ENCODE data around the gene IL4I1. TPM values are rescaled to one million over a fixed set of nuclear protein-coding genes. Genes with fewer than 3 reads are reported as not detected.

Gene IL4I1
- total and polyA plus RNA-seq, 2 experiments from 2014 or later, result not detected

- Histone ChIP-seq H3K4me3 (no peak overlapping the region), H3K27me3 (no peaks in the 10 kb centered on the region), H3K36me3 (peaks cover 37% of the 10 kb centered on the region), H3K27ac (no peak overlapping the region), H3K9me3 (ENCODE audit: low read depth) (no peaks in the 10 kb centered on the region), H3K4me1 (ENCODE audit: low read depth) (no peaks in the 10 kb centered on the region)
- TF ChIP-seq, protein P1, sequence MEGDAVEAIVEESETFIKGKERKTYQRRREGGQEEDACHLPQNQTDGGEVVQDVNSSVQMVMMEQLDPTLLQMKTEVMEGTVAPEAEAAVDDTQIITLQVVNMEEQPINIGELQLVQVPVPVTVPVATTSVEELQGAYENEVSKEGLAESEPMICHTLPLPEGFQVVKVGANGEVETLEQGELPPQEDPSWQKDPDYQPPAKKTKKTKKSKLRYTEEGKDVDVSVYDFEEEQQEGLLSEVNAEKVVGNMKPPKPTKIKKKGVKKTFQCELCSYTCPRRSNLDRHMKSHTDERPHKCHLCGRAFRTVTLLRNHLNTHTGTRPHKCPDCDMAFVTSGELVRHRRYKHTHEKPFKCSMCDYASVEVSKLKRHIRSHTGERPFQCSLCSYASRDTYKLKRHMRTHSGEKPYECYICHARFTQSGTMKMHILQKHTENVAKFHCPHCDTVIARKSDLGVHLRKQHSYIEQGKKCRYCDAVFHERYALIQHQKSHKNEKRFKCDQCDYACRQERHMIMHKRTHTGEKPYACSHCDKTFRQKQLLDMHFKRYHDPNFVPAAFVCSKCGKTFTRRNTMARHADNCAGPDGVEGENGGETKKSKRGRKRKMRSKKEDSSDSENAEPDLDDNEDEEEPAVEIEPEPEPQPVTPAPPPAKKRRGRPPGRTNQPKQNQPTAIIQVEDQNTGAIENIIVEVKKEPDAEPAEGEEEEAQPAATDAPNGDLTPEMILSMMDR (IDR thresholded peaks at IDR 0.05; ENCODE audit: low read depth, low read length), result no peak
- no peak for DNase-seq (ENCODE audit: low read depth in 1 of 2, low spot score in 1 of 2)
Observed at GRCh38 chr19:49884109-49884508, 12.6 kb downstream of the IL4I1 start.

- DNase-seq (ENCODE audit: low read depth in 1 of 2, low spot score in 1 of 2), result no peak
- H3K9me3 ChIP-seq (ENCODE audit: low read depth), result no peaks in the 10 kb centered on the region
- no peaks in the 10 kb centered on the region for H3K4me1 ChIP-seq (ENCODE audit: low read depth)
- TF ChIP-seq, protein P1 (IDR thresholded peaks at IDR 0.05; ENCODE audit: low read depth, low read length), result no peak
- H3K36me3 ChIP-seq, result peaks cover 37% of the 10 kb centered on the region
- no peaks in the 10 kb centered on the region for H3K27me3 ChIP-seq
- H3K4me3 ChIP-seq, result no peak overlapping the region
- H3K27ac ChIP-seq, result no peak overlapping the region
Observed at GRCh38 chr19:49883094-49883493, 13.6 kb downstream of the IL4I1 start.

DNA sequence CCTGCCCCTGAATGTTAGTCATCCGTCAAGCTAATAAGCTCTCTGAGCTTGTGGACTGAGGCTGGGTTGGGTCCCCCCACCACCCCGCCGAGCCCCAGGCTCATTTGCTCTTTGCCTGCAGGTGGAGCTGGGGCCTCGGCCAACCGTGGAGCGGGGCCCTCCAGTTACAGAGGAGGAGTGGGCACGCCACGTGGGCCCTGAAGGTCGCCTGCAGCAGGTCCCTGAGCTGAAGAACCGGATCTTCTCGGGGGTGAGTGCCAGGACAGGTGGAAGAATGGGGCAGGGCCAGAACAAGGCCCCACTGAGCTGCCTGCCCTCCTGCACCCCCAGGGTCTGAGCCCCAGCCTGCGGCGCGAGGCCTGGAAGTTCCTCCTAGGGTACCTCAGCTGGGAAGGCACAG, 14.0 kb downstream of the IL4I1 start:
- Histone ChIP-seq H3K27ac (no peak overlapping the region), H3K9me3 (ENCODE audit: low read depth) (no peaks in the 10 kb centered on the region), H3K27me3 (no peaks in the 10 kb centered on the region), H3K4me3 (no peak overlapping the region), H3K36me3 (peaks cover 37% of the 10 kb centered on the region), H3K4me1 (ENCODE audit: low read depth) (no peaks in the 10 kb centered on the region)
- DNase-seq (ENCODE audit: low read depth in 1 of 2, low spot score in 1 of 2), result no peak
- TF ChIP-seq, protein P1 (IDR thresholded peaks at IDR 0.05; ENCODE audit: low read depth, low read length), result no peak

DNA sequence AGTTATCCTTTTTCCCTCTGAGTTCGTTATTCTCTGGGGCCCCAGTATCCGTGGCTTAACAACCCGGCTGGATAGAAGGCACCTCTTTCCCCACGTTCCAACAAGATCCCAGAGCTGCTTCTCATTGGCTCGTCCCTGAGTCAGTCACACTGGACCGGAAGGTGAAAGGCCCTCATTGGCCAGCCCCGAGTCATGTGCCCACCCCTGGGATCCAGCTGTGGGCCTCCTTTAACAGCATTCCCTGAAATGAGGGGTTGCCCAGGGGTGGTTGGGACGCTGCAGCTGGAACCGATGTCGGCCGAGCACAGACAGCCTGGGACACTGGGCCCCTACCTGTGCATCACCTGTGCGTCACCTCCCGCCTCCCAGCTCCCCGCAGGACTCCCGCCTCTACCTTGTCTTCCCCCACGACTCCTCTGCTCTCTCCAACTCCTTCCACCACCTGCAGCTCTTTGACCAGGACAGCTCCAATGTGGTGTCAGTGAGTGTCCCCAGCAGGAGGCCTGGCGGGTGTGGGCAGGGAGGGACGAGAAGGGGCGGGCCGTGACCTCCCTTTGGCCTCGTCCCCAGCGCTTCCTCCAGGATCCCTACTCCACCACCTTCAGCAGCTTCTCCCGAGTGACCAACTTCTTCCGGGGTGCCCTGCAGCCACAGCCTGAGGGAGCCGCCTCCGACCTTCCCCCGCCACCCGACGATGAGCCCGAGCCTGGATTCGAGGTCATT, 14.9 kb downstream of the IL4I1 start:
- DNase-seq (ENCODE audit: low read depth in 1 of 2, low spot score in 1 of 2), result no peak
- no peak overlapping the region for H3K27ac ChIP-seq
- no peaks in the 10 kb centered on the region for H3K9me3 ChIP-seq (ENCODE audit: low read depth)
- H3K27me3 ChIP-seq, result no peaks in the 10 kb centered on the region
- no peak overlapping the region for H3K4me3 ChIP-seq
- no peaks in the 10 kb centered on the region for H3K4me1 ChIP-seq (ENCODE audit: low read depth)
- H3K36me3 ChIP-seq, result peaks cover 37% of the 10 kb centered on the region
- TF ChIP-seq, protein P1 (IDR thresholded peaks at IDR 0.05; ENCODE audit: low read depth, low read length), result no peak

DNA sequence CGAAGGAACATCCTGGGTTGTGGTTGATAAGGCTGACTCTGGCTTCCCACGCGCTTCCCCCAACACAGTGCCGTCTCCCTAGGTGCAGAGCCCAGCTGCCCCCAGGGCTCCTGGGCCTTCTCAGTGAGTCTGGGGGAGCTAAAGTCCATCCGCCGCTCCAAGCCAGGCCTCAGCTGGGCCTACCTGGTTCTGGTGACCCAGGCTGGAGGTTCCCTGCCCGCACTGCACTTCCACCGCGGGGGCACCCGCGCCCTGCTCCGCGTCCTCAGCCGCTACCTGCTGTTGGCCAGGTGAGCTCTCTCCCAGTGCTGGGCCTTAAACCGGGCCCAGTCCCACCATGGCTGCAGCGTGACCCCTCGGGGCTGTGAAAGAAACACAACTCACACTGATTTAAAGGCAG, 15.5 kb downstream of the IL4I1 start:
- H3K4me1 ChIP-seq (ENCODE audit: low read depth), result no peaks in the 10 kb centered on the region
- DNase-seq (ENCODE audit: low read depth in 1 of 2, low spot score in 1 of 2), result no peak
- no peaks in the 10 kb centered on the region for H3K9me3 ChIP-seq (ENCODE audit: low read depth)
- no peak overlapping the region for H3K4me3 ChIP-seq
- H3K27me3 ChIP-seq, result no peaks in the 10 kb centered on the region
- TF ChIP-seq, protein P1 (IDR thresholded peaks at IDR 0.05; ENCODE audit: low read depth, low read length), result no peak
- H3K36me3 ChIP-seq, result peaks cover 37% of the 10 kb centered on the region
- no peak overlapping the region for H3K27ac ChIP-seq
